GM21367 (cell line): ENCODE data around the gene EFCAB10.
"Not testable (repeated sequence)": the region's sequence is repeated elsewhere in the genome, so short reads cannot be mapped to it uniquely, and the experiment has no call there.

Experiments
- ATAC-seq: cut with Tn5 transposase; IDR thresholded peaks from one replicate; pipeline ENCODE4 v1.9.1; 2021; ENCODE audit not compliant: unreplicated experiment

EFCAB10 gene

GRCh38 chr7:105599080-105599479, 17.8 kb upstream of the EFCAB10 start:
- not testable (repeated sequence) for ATAC-seq

- no peak for ATAC-seq
These were observed 15.6 kb upstream of the EFCAB10 start for GRCh38 chr7:105596866-105597265.

GRCh38 chr7:105594034-105594433, 12.7 kb upstream of the EFCAB10 start:
- no peak for ATAC-seq

- no peak for ATAC-seq
These were observed 10.2 kb upstream of the EFCAB10 start for GRCh38 chr7:105591522-105591921.

- no peak for ATAC-seq
These were observed 9.5 kb upstream of the EFCAB10 start for GRCh38 chr7:105590793-105591192.

- ATAC-seq = peak; percentile 79
These were observed 8.2 kb upstream of the EFCAB10 start for GRCh38 chr7:105589356-105590077.

GRCh38 chr7:105587909-105588635, 6.8 kb upstream of the EFCAB10 start:
- no peak for ATAC-seq

- no peak for ATAC-seq
These were observed 4.7 kb upstream of the EFCAB10 start for GRCh38 chr7:105585850-105586500.

- no peak for ATAC-seq
These were observed 2.9 kb upstream of the EFCAB10 start for GRCh38 chr7:105584165-105584564.

- ATAC-seq = no peak
These were observed 1.8 kb upstream of the EFCAB10 start for GRCh38 chr7:105583061-105583460.

GRCh38 chr7:105580022-105580740, 1.1 kb downstream of the EFCAB10 start:
- ATAC-seq = no peak

- ATAC-seq = no peak
These were observed 2.8 kb downstream of the EFCAB10 start for GRCh38 chr7:105578496-105578895.

- no peak for ATAC-seq
These were observed 4.0 kb downstream of the EFCAB10 start for GRCh38 chr7:105577251-105577650.

GRCh38 chr7:105571891-105572290, 9.4 kb downstream of the EFCAB10 start:
- ATAC-seq = no peak

GRCh38 chr7:105567821-105568220, 13.5 kb downstream of the EFCAB10 start:
- ATAC-seq = no peak

GRCh38 chr7:105567024-105567423, 14.3 kb downstream of the EFCAB10 start:
- no peak for ATAC-seq

- no peak for ATAC-seq
These were observed 16.1 kb downstream of the EFCAB10 start for GRCh38 chr7:105565190-105565589.

GRCh38 chr7:105559926-105560325, 21.4 kb downstream of the EFCAB10 start:
- no peak for ATAC-seq

GRCh38 chr7:105538339-105538738, 43.0 kb downstream of the EFCAB10 start:
- no peak for ATAC-seq

- ATAC-seq = no peak
These were observed 48.4 kb downstream of the EFCAB10 start for GRCh38 chr7:105532709-105533460.
